ENCODE data around the gene EXOC4.

DNA sequence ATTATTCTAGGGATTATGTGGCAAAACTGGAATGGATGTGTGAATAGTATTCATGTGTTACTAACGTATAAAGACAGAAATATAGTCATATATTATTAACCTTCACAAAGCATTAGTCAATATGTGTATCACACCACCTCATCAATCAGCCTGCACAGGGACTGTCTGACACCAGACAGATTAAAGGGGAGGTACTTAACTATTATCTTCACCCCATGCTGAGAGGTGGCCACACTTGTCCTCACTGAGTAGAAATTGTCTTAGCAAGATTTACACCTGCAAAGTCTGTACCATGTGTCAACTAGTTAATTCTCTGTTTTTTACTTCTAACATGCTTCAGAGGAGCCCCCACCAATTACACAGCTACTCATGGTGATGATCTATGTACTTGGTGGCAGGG is 727.9 kb downstream of the EXOC4 start:
- TF ChIP-seq, protein P1, sequence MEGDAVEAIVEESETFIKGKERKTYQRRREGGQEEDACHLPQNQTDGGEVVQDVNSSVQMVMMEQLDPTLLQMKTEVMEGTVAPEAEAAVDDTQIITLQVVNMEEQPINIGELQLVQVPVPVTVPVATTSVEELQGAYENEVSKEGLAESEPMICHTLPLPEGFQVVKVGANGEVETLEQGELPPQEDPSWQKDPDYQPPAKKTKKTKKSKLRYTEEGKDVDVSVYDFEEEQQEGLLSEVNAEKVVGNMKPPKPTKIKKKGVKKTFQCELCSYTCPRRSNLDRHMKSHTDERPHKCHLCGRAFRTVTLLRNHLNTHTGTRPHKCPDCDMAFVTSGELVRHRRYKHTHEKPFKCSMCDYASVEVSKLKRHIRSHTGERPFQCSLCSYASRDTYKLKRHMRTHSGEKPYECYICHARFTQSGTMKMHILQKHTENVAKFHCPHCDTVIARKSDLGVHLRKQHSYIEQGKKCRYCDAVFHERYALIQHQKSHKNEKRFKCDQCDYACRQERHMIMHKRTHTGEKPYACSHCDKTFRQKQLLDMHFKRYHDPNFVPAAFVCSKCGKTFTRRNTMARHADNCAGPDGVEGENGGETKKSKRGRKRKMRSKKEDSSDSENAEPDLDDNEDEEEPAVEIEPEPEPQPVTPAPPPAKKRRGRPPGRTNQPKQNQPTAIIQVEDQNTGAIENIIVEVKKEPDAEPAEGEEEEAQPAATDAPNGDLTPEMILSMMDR (tag by site-specific recombination; IDR thresholded peaks at IDR 0.05), result no peak
- TF ChIP-seq IKZF3 (tag by site-specific recombination; IDR thresholded peaks at IDR 0.05), result no peak
